Liver (tissue), 9 donors: Measurements from ENCODE around the gene SLC25A12. TPM values are rescaled to one million over a fixed set of nuclear protein-coding genes. Genes with fewer than 3 reads are reported as not detected.

Source experiments
- DNase-seq: peaks from one replicate; pipeline ENCODE4 v3.0.0-alpha.2; 2017; ENCODE audit warnings: low spot score
- H3K27ac ChIP-seq, 2 donors: one replicate each; pipeline ENCODE4 v1.7.0; 2013; ENCODE audit warnings: inconsistent platforms in 2 of 2, low read length in 2 of 2, control low read depth in 1 of 2, low read depth in 1 of 2, mild to moderate bottlenecking in 1 of 2
- H3K27me3 ChIP-seq, 4 donors: one replicate each; pipeline versions ENCODE4 v1.6.1 to v1.7.0; 2013; ENCODE audit warnings: low read length in 3 of 4, inconsistent platforms in 1 of 4, mild to moderate bottlenecking in 1 of 4, moderate library complexity in 1 of 4; ENCODE audit not compliant: control insufficient read depth in 4 of 4, insufficient read depth in 4 of 4
- H3K36me3 ChIP-seq, 4 donors: one replicate each; pipeline versions ENCODE4 v1.6.1 to v1.7.0; 2013; ENCODE audit warnings: low read length in 3 of 4, mild to moderate bottlenecking in 3 of 4, low read depth in 1 of 4, moderate library complexity in 1 of 4; ENCODE audit not compliant: control insufficient read depth in 4 of 4, insufficient read depth in 3 of 4
- H3K4me1 ChIP-seq, 4 donors: one replicate each; pipeline versions ENCODE4 v1.6.1 to v1.7.0; 2013; ENCODE audit warnings: low read length in 3 of 4, mild to moderate bottlenecking in 3 of 4, moderate library complexity in 1 of 4; ENCODE audit not compliant: control insufficient read depth in 4 of 4, insufficient read depth in 4 of 4
- H3K4me3 ChIP-seq, 3 donors: one replicate each; pipeline versions ENCODE4 v1.6.1 to v1.7.0; 2013; ENCODE audit warnings: low read length in 3 of 3, control low read depth in 1 of 3, low read depth in 1 of 3, mild to moderate bottlenecking in 1 of 3
- H3K9ac ChIP-seq, 2 donors: one replicate each; pipeline ENCODE4 v1.7.0; 2013; ENCODE audit warnings: low read length in 2 of 2, mild to moderate bottlenecking in 2 of 2, moderate library complexity in 2 of 2, control low read depth in 1 of 2, low read depth in 1 of 2
- H3K9me3 ChIP-seq, 4 donors: one replicate each; pipeline versions ENCODE4 v1.6.1 to v1.7.0; 2013; ENCODE audit warnings: low read length in 3 of 4; ENCODE audit not compliant: control insufficient read depth in 4 of 4
- FOXA1 ChIP-seq: IDR thresholded peaks from 2 replicates; pipeline ENCODE4 v1.6.1; 2016; ENCODE audit warnings: antibody characterized with exemption
- HNF4A ChIP-seq, 2 donors: conservative IDR thresholded peaks; 2 replicates each; pipeline ENCODE4 v1.6.1; 2016; ENCODE audit warnings: antibody characterized with exemption in 2 of 2, mild to moderate bottlenecking in 2 of 2
- RAD21 ChIP-seq, 2 donors: IDR thresholded peaks; 2 replicates each; pipeline ENCODE4 v1.6.1; 2016; ENCODE audit warnings: antibody characterized with exemption in 2 of 2, mild to moderate bottlenecking in 2 of 2
- RXRA ChIP-seq, 2 donors: IDR thresholded peaks; 2 replicates each; pipeline ENCODE4 v1.6.1; 2017 to 2018; ENCODE audit warnings: antibody characterized with exemption in 2 of 2, mild to moderate bottlenecking in 1 of 2
- SP1 ChIP-seq: IDR thresholded peaks from 2 replicates; pipeline ENCODE4 v1.6.1; 2018; ENCODE audit warnings: antibody characterized with exemption, mild to moderate bottlenecking
- ZBTB33 ChIP-seq: IDR thresholded peaks from 2 replicates; pipeline ENCODE4 v1.6.1; 2016; ENCODE audit warnings: antibody characterized with exemption
- WGBS: extraction: QIAGEN DNeasy Blood & Tissue Kit; methylation state at CpG from one replicate; pipeline ENCODE4 v1.1.7; 2013; 5-methylcytosine and 5-hydroxymethylcytosine counted together
- polyA plus RNA-seq, 2 donors: library from polyadenylated mRNA; stranded (reverse) in 1 of 2; unstranded in 1 of 2; fragments of 200-250 nt in 1 of 2; fragments of >200 nt in 1 of 2; fragmentation: Nextera tagmentation in 1 of 2; extraction: Ambion mirVana in 1 of 2; gene quantifications; one replicate each; pipeline versions ENCODE4 v1.2.1 to v1.2.3, GENCODE V29; 2013 to 2015
- total RNA-seq, 2 donors: library from RNA; depleted of rRNA; stranded (reverse); fragments of >200 nt; gene quantifications; one replicate each; pipeline ENCODE4 v1.2.3, GENCODE V29; 2014
- TF ChIP-seq, protein P1 (sequence below): IDR thresholded peaks from 2 replicates; pipeline ENCODE4 v1.6.1; 2016; ENCODE audit warnings: antibody characterized with exemption, mild to moderate bottlenecking
- donor health status: healthy.
- donor health status: healthy.
- donor health status: healthy.
- donor health status: healthy.
- donor health status: healthy.

The SLC25A12 gene
- total and polyA plus RNA-seq, 4 donors = 0.46 to 4.4 (median 2.1) TPM

GRCh38 chr2:171807831-171808393, 86.1 kb downstream of the SLC25A12 start:
- Histone ChIP-seq H3K9me3 (no peaks in the 10 kb centered on the region), H3K4me1 (peaks cover 0 to 5% (median 0%) of the 10 kb centered on the region in 4 donors), H3K27me3 (no peaks in the 10 kb centered on the region), H3K36me3 (no peaks in the 10 kb centered on the region), H3K9ac (no peak overlapping the region), H3K27ac (no peak overlapping the region), H3K4me3 (no peak overlapping the region)
- WGBS = 48% methylated on average over 5 of the region's 5 CpGs
- peak; percentile 25 to 60 for TF ChIP-seq RXRA (IDR thresholded peaks at IDR 0.05)
- TF ChIP-seq RAD21 (IDR thresholded peaks at IDR 0.05) = peak in 1 of 2 donors; percentile 14
- peak in 1 of 2 donors; percentile 26 for TF ChIP-seq HNF4A (conservative IDR thresholded peaks at IDR 0.05)
- TF ChIP-seq, protein P1, sequence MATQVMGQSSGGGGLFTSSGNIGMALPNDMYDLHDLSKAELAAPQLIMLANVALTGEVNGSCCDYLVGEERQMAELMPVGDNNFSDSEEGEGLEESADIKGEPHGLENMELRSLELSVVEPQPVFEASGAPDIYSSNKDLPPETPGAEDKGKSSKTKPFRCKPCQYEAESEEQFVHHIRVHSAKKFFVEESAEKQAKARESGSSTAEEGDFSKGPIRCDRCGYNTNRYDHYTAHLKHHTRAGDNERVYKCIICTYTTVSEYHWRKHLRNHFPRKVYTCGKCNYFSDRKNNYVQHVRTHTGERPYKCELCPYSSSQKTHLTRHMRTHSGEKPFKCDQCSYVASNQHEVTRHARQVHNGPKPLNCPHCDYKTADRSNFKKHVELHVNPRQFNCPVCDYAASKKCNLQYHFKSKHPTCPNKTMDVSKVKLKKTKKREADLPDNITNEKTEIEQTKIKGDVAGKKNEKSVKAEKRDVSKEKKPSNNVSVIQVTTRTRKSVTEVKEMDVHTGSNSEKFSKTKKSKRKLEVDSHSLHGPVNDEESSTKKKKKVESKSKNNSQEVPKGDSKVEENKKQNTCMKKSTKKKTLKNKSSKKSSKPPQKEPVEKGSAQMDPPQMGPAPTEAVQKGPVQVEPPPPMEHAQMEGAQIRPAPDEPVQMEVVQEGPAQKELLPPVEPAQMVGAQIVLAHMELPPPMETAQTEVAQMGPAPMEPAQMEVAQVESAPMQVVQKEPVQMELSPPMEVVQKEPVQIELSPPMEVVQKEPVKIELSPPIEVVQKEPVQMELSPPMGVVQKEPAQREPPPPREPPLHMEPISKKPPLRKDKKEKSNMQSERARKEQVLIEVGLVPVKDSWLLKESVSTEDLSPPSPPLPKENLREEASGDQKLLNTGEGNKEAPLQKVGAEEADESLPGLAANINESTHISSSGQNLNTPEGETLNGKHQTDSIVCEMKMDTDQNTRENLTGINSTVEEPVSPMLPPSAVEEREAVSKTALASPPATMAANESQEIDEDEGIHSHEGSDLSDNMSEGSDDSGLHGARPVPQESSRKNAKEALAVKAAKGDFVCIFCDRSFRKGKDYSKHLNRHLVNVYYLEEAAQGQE = no peak
- no peak for DNase-seq

DNA sequence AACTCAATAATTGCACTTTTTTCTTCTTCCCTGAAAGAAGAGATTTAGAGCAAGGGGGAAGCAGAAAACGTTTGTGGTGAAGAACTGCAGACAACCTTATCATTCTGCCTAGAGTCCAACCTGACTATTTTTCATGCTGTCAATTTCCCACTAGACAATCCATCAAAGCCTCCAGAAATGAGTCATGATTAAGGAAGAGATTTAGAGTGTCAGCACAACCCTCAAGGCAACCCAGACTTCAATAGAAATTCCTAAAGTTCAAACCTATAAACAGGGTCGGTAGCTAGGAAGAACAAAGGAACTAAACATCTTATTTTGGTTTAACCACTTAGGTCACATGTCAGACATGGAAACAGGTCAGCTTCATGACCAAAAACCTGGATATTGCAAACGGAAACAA, 86.9 kb downstream of the SLC25A12 start:
- no peak for DNase-seq
- H3K4me3 ChIP-seq = no peak overlapping the region
- H3K27me3 ChIP-seq = no peaks in the 10 kb centered on the region
- no peaks in the 10 kb centered on the region for H3K9me3 ChIP-seq
- TF ChIP-seq, protein P1 = no peak
- no peak for TF ChIP-seq SP1
- TF ChIP-seq ZBTB33 = no peak
- no peak for TF ChIP-seq FOXA1
- H3K36me3 ChIP-seq = no peaks in the 10 kb centered on the region
- WGBS = 40% methylated on average over 3 of the region's 3 CpGs
- H3K4me1 ChIP-seq = peaks cover 0 to 5% (median 0%) of the 10 kb centered on the region in 4 donors
- H3K27ac ChIP-seq = no peak overlapping the region
- no peak overlapping the region for H3K9ac ChIP-seq
